ENCODE results near the gene ZNF775. TPM values are rescaled to one million over a fixed set of nuclear protein-coding genes. Genes with fewer than 3 reads are reported as not detected.

The ZNF775 gene
- total and polyA plus RNA-seq, 2 of the 13 experiments (the other 11 are each of a cell fraction or from before 2014, with no cell fraction given) = 3.1 to 3.2 TPM

GRCh38 chr7:150412016-150412415, 32.9 kb downstream of the ZNF775 start (continued):
- TF ChIP-seq, protein P1, sequence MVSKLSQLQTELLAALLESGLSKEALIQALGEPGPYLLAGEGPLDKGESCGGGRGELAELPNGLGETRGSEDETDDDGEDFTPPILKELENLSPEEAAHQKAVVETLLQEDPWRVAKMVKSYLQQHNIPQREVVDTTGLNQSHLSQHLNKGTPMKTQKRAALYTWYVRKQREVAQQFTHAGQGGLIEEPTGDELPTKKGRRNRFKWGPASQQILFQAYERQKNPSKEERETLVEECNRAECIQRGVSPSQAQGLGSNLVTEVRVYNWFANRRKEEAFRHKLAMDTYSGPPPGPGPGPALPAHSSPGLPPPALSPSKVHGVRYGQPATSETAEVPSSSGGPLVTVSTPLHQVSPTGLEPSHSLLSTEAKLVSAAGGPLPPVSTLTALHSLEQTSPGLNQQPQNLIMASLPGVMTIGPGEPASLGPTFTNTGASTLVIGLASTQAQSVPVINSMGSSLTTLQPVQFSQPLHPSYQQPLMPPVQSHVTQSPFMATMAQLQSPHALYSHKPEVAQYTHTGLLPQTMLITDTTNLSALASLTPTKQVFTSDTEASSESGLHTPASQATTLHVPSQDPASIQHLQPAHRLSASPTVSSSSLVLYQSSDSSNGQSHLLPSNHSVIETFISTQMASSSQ (IDR thresholded peaks at IDR 0.05; ENCODE audit: low read depth) = no peak
- TF ChIP-seq, protein P1 (CRISPR knock-in tag; IDR thresholded peaks at IDR 0.05; ENCODE audit: borderline replicate concordance) = no peak

DNA sequence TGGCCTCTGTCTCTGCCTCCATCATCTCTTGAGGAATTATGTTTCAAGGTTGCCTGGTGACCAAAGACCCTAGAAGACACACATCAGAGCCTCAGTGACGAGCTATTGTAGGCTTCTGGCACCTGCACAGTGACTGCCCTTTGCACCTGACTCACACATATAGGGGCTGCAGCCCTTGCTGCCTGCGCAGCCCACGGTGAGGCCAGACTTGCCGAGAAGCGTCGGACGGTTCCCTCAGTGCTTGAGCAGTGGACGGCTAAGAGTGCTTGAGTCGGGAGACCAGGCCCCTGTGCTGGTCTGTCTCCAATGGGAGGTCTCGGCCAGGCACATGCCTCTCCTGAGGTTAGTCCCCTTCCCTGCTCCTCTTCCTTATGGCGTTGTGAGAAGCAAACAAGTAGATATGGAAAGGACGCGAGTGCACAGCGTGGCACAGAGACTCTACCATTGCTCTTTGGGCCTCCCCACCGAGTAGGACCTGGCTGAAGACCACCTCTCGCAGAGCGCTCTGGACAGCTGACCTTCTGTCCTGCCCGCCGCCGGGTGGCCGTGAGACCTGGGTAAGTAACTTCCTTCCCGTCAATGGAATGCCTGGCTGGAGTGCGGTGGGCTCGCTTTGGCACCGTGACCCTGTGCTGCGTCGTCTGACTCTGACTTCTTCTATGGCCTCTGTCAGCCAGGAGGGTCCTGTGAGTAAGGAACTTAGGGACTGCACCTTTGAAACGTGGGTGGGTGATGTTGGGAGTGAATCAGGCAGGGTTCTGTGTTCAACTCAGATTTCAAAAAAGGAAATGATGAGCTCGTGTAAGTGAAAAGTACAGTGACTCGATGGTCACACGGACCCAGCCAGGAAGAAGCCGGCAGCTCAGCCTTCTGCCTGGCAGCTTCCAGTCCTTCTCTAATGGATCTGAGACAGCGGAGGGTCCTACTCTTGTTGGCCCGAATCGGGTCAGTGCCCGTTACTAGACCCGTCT, 33.7 kb downstream of the ZNF775 start:
- ATAC-seq = no peak
- CTCF ChIA-PET (ENCODE audit: low intra/inter-chr PET ratio, low total read pairs) = no interaction called here
- TF ChIP-seq TOE1 (CRISPR knock-in tag; IDR thresholded peaks at IDR 0.05) (no peak), KLF13 (CRISPR knock-in tag; IDR thresholded peaks at IDR 0.05) (no peak), DMAP1 (CRISPR knock-in tag; IDR thresholded peaks at IDR 0.05) (no peak), PBX3 (CRISPR knock-in tag; IDR thresholded peaks at IDR 0.05; ENCODE audit: borderline replicate concordance) (no peak), ZNF607 (CRISPR knock-in tag; IDR thresholded peaks at IDR 0.05; ENCODE audit: borderline replicate concordance) (no peak), ARHGAP35 (CRISPR knock-in tag; IDR thresholded peaks at IDR 0.05; ENCODE audit: borderline replicate concordance) (no peak), TMF1 (CRISPR knock-in tag; IDR thresholded peaks at IDR 0.05; ENCODE audit: low read depth) (no peak), KDM4B (CRISPR knock-in tag; IDR thresholded peaks at IDR 0.05) (no peak), CHCHD3 (CRISPR knock-in tag; IDR thresholded peaks at IDR 0.05) (no peak), HOMEZ (CRISPR knock-in tag; IDR thresholded peaks at IDR 0.05; ENCODE audit: low read depth) (no peak), ZNF790 (CRISPR knock-in tag; IDR thresholded peaks at IDR 0.05; ENCODE audit: borderline replicate concordance) (no peak), ZNF431 (CRISPR knock-in tag; IDR thresholded peaks at IDR 0.05; ENCODE audit: borderline replicate concordance, low read depth) (no peak), ZNF670 (CRISPR knock-in tag; IDR thresholded peaks at IDR 0.05; ENCODE audit: borderline replicate concordance) (no peak), ZNF264 (CRISPR knock-in tag; IDR thresholded peaks at IDR 0.05) (no peak)

More for the DNA sequence above, 33.7 kb downstream of the ZNF775 start:
- DNase-seq (ENCODE audit: low spot score) = no peak
- Histone ChIP-seq H2AFZ (ENCODE audit: low read length) (no peak overlapping the region), H3K9me3 (ENCODE audit: low read length) (no peaks in the 10 kb centered on the region), H3K27me3 (ENCODE audit: control insufficient read depth in 1 of 2, insufficient read depth in 2 of 2, low read length in 2 of 2) (no peaks in the 10 kb centered on the region), H3K27ac (ENCODE audit: extremely low read length, insufficient read depth, low read length) (no peak overlapping the region), H3K4me2 (ENCODE audit: low read depth, low read length) (no peak overlapping the region), H3K79me2 (ENCODE audit: insufficient read depth, low read length) (no peaks in the 10 kb centered on the region), H3K36me3 (replicated peaks in 1 of 2; ENCODE audit: control insufficient read depth in 1 of 2, insufficient read depth in 2 of 2, low read length in 2 of 2) (no peaks in the 10 kb centered on the region), H4K20me1 (ENCODE audit: insufficient read depth, low read length) (0 out of 2 replicates have a peak, but pooled peaks cover 2% of the 10 kb centered on the region), H3K4me1 (ENCODE audit: insufficient read depth, low read length) (peaks cover 40% of the 10 kb centered on the region), H3K4me3 (replicated peaks in 1 of 3; ENCODE audit: insufficient read depth in 1 of 3, low read depth in 2 of 3, low read length in 3 of 3) (no peak overlapping the region), H3K9ac (ENCODE audit: insufficient read depth, low read depth, low read length) (no peak overlapping the region)
- in situ Hi-C loops (cut with HindIII; ENCODE audit: extremely low pct_ligation_motif_present, low pct_unique_long_range_greater_than_20kb) = no loop called here
- 87% methylated on average over 26 of the region's 37 CpGs for WGBS (ENCODE audit: low lambda C conversion rate)
- intact Hi-C loops (cut with micrococcal nuclease; ENCODE audit: unreplicated experiment) = no loop called here
- no TSS peak for BruUV-seq (replicated peaks)
- FAIRE-seq = no peak
- POLR2A ChIA-PET = interaction anchor here (1.3 kb wide), 1 partner anchor 24 kb away, joined by 3 read pairs; no protein-coding TSS in a partner anchor
